Cardiac septum (tissue), 1 donor: Measurements from ENCODE around the gene DBF4B. TPM values are rescaled to one million over a fixed set of nuclear protein-coding genes. Genes with fewer than 3 reads are reported as not detected.

Experiments
- DNase-seq: peaks from one replicate; pipeline ENCODE4 v3.0.0-alpha.2; 2020; ENCODE audit warnings: low spot score
- intact Hi-C: fragments of 100-400 bp; cut with DNase I; formaldehyde crosslinking; loops from one replicate; pipeline ENCODE4 v1.14.0; 2022
- total RNA-seq: library from RNA; stranded (reverse); fragmentation: NEBNext Ultra II Directional; extraction: Animal tissue kit (Norgen Biotek cat#: 25700); gene quantifications from one replicate; pipeline ENCODE4 v1.2.1, GENCODE V29; 2021
- donor health status: DM: no; HTN: no; CAD: no.

Gene DBF4B
- total RNA-seq, 1 donor from 2014 or later: 5.9 TPM

DNA sequence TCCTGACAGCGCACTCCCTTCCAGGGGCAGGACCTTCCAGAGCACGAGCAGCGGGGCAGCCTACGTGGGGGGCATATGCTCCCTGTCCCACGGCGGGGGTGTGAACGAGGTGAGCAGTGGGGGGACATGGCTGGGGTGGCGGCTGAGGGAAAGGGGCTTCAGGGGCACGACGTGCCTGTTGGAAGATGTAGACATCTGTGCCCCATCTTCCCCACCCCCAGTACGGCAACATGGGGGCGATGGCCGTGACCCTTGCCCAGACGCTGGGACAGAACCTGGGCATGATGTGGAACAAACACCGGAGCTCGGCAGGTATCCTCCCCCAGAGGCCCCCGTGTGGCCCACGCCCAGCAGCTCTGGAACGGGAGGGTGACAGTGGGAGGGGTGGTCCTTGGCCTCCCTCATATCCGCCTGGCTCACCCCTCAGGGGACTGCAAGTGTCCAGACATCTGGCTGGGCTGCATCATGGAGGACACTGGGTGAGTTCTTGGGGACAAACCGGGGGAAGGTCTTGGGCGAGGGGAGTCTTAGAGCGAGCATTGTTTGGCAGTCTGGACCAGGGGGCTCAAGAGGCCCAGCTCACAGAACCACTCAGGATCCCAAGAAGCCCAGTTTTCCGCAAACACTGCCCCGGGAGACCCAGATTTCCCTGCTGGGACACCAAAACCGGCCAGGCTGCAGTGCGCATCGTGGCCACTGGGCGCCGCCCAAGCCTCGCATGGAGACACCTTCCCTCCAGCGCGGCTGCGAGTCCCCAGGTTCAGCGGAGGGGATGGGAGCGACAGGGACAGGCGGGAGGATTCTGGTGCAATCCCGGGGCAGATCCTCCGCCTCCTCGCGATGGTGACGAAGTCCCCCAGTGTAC is 66.0 kb downstream of the DBF4B start:
- peak; percentile 95 for DNase-seq
- intact Hi-C loops: loop anchor here (5.0 kb wide), 2 partner anchors 248 to 358 kb away; partner anchors contain the start of gene PLCD3

DNA sequence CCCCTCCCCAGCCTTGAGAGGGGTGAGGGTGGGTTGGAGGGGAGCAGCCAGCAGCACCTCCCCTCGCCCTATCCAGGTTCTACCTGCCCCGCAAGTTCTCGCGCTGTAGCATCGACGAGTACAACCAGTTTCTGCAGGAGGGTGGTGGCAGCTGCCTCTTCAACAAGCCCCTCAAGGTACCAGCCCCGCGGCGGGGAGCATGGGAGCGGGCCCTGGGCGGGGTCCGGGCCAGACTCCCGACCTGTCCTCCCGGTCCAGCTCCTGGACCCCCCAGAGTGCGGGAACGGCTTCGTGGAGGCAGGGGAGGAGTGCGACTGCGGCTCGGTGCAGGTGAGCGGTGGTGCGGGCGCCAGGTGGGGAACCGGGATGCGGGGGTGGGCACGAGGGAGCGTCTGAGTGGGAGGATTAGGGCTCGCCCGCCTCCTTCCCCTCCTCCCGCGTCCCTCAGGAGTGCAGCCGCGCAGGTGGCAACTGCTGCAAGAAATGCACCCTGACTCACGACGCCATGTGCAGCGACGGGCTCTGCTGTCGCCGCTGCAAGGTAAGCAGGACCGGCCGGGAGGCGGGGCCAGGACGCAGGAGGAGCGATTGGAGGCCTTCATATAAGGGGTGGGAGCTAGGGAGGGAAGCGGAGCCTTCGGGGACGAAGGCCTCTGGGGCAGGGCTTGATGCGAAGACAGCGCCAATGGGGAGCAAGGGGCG is 66.8 kb downstream of the DBF4B start:
- intact Hi-C loops: loop anchor here (5.0 kb wide), 2 partner anchors 247 to 357 kb away; partner anchors contain the start of gene PLCD3
- peak; percentile 99 for DNase-seq

DNA sequence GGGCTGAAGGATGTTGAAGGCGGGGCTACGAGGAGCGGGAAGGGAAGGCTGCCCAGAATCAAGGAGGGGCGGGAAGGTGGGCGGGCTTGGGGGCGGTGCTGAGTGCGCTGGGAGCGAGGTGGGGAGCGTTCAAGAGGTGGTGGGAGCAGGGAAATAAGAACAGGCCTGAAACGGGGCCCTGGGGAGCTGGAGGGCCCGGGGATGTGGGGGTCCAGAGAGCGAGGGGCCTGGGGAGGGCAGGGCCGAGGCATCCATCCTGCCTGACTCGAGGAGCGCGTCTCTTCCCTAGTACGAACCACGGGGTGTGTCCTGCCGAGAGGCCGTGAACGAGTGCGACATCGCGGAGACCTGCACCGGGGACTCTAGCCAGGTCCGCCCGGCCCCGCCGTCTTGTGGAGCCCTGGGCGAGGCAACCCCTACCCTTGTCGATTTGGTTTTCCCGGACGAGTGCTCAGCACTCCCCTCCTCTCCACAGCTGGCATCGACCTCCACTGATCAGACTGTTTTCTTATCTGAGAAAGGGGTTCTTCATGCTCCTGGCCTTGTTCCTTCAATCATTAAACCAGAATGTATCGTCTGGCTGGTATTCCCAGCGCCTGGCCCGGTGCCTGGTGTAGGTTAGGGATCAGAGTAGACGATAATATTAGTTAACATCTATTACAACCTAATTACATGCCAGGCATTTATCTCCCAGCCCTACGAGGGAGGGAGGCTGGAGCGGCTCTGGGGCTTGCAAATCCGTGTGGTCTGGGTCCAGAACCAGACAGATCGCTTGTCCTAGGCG is 67.6 kb downstream of the DBF4B start:
- no peak for DNase-seq
- intact Hi-C loops: loop anchor here (1.0 to 5.0 kb wide), 3 partner anchors 89 to 356 kb away; partner anchors contain the start of gene PLCD3

DNA sequence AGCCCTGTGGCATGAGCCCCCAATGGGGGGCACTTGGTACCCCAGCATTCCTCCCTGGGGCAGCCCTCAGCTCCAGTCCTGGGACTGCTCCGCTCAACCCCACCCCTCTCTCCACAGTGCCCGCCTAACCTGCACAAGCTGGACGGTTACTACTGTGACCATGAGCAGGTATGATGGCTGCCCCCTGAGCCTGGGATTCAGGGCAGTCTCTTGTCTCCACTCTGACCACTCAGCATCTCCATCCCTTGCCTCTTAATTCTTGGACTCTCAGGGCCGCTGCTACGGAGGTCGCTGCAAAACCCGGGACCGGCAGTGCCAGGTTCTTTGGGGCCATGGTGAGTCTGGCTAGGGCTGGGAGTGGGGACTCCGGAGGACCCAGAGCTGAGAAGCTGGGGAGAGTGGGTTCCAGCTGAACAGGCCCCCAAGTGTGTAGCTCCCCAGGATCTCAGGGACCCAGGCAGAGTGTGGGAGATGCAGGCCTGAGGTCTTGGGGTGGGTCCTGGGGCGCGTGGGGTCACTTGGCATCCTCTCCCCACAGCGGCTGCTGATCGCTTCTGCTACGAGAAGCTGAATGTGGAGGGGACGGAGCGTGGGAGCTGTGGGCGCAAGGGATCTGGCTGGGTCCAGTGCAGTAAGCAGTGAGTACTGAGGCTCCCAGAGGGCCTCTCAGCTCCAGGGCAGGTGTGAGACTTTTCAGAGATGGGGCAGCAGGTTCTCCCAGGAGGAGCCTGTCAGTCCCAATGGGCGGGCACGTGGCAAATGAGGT is 68.3 kb downstream of the DBF4B start:
- intact Hi-C loops: loop anchor here (1.0 to 5.0 kb wide), 3 partner anchors 88 to 355 kb away; partner anchors contain the start of gene PLCD3
- no peak for DNase-seq

DNA sequence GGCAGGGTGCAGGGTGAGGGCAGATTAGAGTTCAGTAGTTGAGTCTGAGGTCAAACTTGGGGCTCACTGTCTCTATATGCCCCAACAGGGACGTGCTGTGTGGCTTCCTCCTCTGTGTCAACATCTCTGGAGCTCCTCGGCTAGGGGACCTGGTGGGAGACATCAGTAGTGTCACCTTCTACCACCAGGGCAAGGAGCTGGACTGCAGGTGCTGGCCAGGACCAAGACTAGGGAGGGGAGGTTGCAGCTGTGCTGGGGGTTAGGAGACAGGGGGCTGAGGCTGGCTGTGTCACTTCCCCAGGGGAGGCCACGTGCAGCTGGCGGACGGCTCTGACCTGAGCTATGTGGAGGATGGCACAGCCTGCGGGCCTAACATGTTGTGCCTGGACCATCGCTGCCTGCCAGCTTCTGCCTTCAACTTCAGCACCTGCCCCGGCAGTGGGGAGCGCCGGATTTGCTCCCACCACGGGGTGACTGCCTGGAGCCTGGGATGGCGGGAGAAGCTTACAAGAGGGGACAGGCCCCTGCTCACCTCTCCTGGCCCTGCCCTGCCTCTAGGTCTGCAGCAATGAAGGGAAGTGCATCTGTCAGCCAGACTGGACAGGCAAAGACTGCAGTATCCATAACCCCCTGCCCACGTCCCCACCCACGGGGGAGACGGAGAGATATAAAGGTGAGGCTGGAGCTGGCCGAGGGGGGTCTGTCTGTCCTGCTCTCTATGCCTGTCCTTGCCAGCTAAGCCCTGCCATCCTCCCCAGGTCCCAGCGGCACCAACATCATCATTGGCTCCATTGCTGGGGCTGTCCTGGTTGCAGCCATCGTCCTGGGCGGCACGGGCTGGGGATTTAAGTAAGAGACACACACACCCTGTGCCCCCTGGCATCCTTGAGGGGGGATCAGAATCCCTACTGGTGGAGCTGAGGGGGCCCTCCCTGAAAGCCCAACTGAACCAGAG is 69.2 kb downstream of the DBF4B start:
- intact Hi-C loops: loop anchor here (5.0 kb wide), 2 partner anchors 245 to 355 kb away; partner anchors contain the start of gene PLCD3
- DNase-seq: no peak

DNA sequence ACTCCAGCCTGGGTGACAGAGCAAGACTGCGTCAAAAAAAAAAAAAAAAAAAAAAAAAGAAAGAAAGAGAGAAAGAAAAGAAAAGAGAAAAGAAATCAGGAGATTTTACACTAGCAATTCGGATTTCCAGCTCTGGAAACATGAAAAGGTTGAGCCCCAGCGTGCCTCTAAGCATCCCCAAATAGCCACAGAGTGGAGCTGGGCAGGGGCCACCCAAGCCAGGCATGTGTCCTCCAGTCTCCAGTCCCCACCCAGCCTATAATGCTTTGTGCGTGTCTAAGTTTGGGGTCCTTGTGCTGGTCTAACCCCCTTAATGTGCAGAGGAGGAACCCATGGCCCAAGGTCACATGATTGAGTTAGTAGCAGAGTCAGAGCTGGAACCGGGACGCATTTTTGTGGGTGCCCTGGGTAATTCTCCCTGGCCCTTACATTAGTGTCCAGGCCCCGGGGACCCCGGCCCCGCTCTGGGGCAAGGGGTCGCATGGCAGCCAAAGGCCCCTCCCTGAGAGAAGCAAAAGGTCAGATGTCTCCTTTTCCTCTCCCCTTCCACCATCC is 70.3 kb downstream of the DBF4B start:
- no peak for DNase-seq
- intact Hi-C loops: loop anchor here (5.0 kb wide), 2 partner anchors 244 to 354 kb away; partner anchors contain the start of gene PLCD3

DNA sequence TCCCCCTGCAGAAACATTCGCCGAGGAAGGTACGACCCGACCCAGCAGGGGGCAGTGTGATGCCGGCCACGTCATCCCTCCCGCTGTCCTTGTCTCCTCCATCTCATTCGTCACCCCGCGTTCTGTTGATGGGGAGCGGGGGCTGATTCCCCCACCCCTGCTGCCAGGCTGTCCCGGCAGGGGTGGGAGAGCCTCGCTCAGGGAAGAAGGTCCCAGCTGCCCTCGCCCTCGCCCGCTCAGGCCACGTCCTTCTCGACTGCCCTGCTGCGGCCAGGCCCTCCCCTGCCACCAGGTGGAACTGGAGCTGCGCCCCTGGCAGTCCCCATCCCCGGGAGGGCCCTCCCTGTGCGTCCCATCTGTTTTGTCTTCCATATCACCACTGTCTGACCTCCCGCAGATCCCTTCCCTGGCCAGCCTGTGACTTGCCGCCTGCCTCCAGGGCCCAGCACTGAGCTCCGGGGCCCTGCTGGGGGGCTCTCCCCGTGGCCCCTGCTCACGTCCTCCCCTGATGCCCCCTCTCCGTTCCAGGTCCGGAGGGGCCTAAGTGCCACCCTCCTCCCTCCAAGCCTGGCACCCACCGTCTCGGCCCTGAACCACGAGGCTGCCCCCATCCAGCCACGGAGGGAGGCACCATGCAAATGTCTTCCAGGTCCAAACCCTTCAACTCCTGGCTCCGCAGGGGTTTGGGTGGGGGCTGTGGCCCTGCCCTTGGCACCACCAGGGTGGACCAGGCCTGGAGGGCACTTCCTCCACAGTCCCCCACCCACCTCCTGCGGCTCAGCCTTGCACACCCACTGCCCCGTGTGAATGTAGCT is 71.0 kb downstream of the DBF4B start:
- intact Hi-C loops: loop anchor here (2.0 to 5.0 kb wide), 3 partner anchors 49 to 353 kb away; partner anchors contain the start of gene PLCD3

DNA sequence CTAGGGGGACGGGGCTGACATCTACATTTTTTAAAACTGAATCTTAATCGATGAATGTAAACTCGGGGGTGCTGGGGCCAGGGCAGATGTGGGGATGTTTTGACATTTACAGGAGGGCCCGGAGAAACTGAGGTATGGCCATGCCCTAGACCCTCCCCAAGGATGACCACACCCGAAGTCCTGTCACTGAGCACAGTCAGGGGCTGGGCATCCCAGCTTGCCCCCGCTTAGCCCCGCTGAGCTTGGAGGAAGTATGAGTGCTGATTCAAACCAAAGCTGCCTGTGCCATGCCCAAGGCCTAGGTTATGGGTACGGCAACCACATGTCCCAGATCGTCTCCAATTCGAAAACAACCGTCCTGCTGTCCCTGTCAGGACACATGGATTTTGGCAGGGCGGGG is 71.7 kb downstream of the DBF4B start:
- intact Hi-C loops: loop anchor here (2.0 kb wide), 1 partner anchor 49 kb away; no protein-coding TSS in a partner anchor
- DNase-seq: no peak

More for the DNA sequence above, 71.0 kb downstream of the DBF4B start:
- DNase-seq: peak; percentile 91

DNA sequence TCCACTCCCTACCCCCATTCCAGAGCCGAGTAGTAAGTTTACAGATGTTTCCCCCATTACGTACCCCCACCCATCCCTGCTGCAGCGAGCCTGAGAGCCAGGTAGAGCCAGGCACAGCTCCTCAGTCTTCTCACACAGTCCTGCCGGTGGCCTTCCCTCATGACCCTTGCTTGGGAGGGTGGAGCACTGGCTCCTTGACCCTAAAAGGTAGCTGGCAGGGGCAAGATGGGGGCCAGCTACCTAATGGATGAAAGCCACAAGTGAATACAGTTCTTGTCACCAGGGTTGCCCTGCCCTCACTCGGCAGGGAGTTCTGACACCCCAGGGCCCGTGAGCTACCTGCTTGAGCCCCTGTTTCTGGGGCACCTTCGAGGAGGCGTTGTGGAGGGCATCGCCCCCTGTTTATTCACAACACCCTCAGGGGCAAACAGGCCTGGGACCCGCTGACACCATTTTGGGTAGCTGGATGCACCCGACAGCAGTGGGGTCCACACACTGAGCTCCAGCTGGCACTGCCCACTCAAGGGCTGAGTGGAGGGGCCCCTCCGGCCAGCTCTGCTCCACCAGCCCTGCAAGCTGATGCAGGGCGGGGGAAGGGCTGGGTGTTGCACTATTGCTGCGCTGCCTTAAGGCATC is 72.5 kb downstream of the DBF4B start:
- intact Hi-C loops: loop anchor here (2.0 kb wide), 1 partner anchor 48 kb away; no protein-coding TSS in a partner anchor
- no peak for DNase-seq

DNA sequence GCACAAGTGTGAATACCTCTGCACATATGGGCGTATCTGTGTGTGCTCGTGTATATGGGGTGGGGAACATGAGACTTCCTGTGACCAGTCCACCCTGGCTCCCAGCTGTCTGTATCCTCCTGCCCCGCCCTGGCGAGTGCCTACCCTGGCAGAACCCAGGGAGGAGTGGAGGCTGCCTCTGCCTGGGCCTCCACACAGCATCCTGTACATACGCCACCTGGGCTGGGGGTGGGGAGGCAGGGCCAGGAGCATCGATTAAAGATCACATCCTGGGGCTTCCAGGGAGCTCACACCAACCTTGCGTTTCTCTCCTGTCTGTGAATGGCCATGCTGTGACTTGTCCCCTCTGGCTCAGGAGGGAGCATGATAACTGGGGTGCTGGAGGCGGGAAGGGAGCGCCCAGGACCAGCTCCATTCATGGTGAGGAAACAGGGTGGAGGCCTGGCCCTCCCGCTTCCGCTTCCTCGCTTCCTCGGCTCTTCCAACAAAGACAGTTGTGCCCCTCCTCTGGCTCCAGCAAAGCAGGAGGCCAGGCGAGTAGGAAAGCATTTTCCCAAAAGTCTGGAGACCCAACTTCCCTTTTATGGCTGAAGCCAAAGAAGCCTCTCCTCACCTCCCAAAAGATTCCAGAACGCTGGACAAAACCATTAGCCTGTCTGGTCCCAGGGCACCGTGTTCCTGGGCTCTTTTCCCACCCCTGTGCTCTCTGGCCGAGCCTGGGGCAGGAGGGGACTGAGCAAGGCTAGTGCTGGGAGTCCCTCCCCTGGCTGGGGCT is 73.3 kb downstream of the DBF4B start:
- DNase-seq: no peak
- intact Hi-C loops: loop anchor here (2.0 kb wide), 1 partner anchor 47 kb away; no protein-coding TSS in a partner anchor

DNA sequence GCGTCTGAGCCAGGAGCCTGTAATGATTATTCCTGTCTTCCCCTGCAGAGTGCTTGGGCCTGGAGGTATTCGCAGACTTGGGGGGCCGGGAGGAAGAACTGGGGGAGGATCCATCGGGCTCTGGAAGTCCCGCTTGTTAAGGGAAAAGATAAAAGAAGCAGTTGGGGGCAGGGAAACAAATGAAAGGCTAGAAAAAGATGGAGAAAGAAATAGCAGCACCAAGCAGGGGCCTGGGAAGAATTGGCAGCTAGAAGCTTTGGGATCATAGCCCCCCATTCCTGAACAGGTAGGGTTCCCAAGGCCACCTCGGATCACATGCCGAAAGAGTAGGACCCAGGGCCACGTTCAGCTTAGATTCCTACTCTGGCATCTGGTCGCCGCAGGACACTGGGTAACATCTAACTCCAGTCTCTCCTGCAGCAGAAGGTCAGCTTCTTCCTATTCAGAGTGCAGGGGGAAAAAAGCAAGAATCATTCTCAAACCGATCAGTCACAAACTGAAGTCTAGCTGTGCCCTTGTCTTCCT is 73.9 kb downstream of the DBF4B start:
- intact Hi-C loops: no loop called here
- no peak for DNase-seq

DNA sequence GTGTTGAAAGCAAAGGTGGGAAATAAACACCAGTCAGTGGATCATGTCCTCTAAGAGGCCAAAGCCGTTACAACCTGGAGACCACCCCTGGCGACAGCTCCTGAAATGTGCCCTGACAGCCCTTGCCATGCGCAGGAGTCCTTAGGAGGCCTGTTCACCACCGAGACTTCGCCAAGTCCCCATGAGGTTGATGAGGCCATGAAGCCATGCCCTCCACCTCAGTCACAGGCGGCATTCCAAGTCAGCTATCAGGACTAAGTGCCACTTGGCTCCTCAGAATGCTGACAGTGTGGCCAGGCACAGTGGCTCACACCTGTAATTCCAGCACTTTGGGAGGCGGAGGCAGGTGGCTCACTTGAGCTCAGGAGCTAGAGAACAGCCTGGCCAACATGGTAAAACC is 77.5 kb downstream of the DBF4B start:
- intact Hi-C loops: no loop called here
- no peak for DNase-seq

DNA sequence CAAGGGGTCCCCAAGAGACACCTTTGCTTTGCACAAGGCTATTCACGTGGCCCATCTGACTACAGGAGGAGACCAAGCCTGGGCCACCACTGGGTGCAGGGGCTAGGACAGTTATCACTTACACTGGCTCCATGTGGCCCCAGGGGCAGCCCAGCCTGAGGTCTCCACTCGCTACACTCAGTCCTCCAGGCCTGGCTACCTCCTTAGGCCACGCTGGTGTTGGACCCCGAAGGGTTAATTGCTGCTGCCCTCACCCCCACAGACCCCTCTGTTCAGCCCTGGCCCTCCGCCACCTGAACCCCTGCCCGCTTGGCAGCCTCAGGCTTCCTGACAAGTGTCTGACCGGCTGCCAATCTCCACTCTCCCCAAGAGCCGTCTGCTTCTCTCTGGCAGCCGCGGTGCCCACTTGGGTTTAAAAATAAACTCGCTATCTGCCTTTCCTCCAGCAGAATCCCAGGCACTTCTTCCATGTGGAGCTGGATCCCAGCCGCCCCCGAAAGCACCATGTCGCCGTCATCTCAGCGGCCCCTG is 78.2 kb downstream of the DBF4B start:
- peak; percentile 83 for DNase-seq
- intact Hi-C loops: no loop called here

DNA sequence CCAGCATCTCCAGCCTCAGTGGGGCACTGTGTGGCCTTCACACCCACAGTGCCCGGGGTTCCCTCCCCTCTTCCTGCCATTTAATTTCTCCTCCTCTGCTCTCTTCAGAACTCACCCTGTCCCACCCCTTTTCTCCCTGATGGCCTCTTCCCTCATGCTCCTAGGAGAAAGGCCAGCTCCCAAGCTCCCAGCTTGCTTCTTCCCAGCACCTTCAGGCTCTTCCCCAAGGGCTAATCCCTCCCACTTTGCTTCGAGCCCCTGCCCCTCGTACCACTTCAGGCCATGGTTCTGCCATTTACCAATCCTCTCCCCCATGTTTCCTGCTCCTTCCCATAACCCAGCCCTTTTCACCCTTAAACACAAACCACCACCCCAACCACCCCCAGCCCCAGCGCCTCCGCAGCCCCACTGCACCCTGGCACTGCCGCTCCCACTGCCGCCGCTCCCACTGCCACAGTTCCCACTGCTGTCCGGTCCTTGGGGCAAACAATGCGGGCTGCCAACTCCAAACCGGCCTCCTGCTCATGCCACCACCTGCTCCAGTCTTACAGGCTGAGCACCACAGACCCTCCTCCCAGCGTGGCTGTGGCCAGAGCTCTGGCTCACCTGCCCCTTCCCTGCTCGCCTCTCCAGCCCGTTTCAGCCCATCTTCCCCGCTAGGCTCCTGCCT is 78.9 kb downstream of the DBF4B start:
- intact Hi-C loops: no loop called here
- peak; percentile 41 for DNase-seq
